Fibroblast of the aortic adventitia (primary cell): ENCODE data around the gene FCHSD2. TPM values are rescaled to one million over a fixed set of nuclear protein-coding genes. Genes with fewer than 3 reads are reported as not detected.
A peak's percentile ranks its signal among the peaks of the same experiment; 100 is the strongest.
"Not testable (repeated sequence)": the region's sequence is repeated elsewhere in the genome, so short reads cannot be mapped to it uniquely, and the experiment has no call there.

Source experiments
- DNase-seq: peaks from one replicate; pipeline ENCODE4 v3.0.0-alpha.2; 2010; ENCODE audit warnings: low read depth
- H3K4me3 ChIP-seq: 2 replicates; pipeline ENCODE4 v1.5.1; 2011; ENCODE audit warnings: low read depth, mild to moderate bottlenecking, control low read depth, low read length, moderate library complexity
- total RNA-seq: library from RNA; depleted of rRNA; stranded (reverse); fragments of >200 nt; gene quantifications from 2 replicates; pipeline ENCODE4 v1.2.3, GENCODE V29; 2012; ENCODE audit warnings: low replicate concordance
- TF ChIP-seq, protein P1 (sequence below): IDR thresholded peaks from 2 replicates; pipeline ENCODE4 v1.5.1; 2011; ENCODE audit warnings: mild to moderate bottlenecking, low read length, control low read depth, inconsistent platforms; ENCODE audit not compliant: insufficient read depth

The FCHSD2 gene
- total RNA-seq, 1 donor, result 11.3 TPM

DNA sequence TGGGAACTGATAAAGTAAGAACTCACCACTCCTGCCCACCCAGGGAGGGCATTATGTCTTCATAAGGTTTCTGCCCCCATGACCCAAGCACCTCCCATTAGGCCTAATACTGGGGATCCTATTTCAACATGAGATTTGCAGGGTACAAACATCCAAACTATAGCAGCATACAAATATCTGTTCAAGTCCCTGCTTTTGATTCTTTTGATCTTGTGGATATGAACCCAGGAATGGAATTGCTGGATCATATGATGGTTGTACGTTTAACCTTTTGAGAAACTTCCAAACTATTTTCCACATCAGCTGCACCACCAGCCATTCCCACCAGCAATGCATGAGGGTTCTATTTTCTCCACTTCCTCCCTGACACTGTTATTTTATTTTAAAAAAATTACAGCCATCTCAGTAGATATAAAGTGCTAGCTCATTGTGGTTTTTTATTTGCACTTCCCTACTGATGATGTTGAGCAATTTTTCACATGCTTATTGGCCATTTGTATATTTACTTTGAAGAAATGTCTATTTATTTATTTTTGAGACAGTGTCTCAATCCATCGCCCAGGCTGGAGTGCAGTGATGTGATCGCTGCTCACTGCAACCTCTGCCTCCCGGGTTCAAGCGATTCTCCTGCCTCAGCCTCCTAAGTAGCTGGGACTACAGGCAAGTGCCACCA, 335.0 kb downstream of the FCHSD2 start:
- H3K4me3 ChIP-seq, result no peak overlapping the region
- TF ChIP-seq, protein P1, sequence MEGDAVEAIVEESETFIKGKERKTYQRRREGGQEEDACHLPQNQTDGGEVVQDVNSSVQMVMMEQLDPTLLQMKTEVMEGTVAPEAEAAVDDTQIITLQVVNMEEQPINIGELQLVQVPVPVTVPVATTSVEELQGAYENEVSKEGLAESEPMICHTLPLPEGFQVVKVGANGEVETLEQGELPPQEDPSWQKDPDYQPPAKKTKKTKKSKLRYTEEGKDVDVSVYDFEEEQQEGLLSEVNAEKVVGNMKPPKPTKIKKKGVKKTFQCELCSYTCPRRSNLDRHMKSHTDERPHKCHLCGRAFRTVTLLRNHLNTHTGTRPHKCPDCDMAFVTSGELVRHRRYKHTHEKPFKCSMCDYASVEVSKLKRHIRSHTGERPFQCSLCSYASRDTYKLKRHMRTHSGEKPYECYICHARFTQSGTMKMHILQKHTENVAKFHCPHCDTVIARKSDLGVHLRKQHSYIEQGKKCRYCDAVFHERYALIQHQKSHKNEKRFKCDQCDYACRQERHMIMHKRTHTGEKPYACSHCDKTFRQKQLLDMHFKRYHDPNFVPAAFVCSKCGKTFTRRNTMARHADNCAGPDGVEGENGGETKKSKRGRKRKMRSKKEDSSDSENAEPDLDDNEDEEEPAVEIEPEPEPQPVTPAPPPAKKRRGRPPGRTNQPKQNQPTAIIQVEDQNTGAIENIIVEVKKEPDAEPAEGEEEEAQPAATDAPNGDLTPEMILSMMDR, result no peak
- peak; percentile 32 for DNase-seq

DNA sequence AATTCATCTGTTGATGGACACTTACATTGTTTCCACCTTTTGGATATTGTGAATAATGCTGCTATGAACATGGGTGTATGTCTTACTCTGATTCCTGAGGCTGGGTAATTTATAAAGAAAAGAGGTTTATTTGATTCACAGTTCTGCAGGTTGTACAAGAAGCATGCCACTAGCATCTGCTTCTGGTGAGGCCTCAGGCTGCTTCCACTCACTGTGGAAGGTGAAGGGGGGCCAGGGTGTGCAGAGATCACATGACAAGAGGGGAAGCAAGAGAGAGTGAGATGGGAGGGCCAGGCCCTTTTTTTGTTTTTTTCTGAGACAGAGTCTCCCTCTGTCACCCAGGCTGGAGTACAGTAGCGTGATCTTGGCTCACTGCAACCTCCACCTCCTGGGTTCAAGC, 335.7 kb downstream of the FCHSD2 start:
- not testable (repeated sequence) for H3K4me3 ChIP-seq

GRCh38 chr11:72805216-72805615, 336.9 kb downstream of the FCHSD2 start:
- H3K4me3 ChIP-seq, result no peak overlapping the region
- TF ChIP-seq, protein P1, result no peak
- no peak for DNase-seq

More for the DNA sequence above, 335.7 kb downstream of the FCHSD2 start:
- DNase-seq, result not testable (repeated sequence)

DNA sequence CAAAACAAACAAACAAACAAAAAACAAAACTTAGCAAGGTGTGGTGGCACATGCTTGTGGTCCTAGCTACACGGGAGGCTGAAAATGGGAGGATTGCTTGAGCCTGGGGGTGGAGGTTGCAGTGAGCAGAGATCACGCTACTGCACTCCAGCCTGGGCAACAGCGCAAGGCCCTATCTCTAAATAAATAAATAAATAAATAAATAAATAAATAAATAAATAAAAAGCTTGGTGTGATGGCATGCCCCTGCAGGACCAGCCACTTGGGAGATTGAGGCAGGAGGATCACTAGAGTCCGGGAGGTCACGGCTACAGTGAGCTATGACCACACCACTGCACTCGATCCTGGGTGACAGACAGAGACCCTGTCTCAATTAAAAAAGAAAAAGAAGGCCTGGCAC, 339.3 kb downstream of the FCHSD2 start:
- TF ChIP-seq, protein P1, result no peak
- H3K4me3 ChIP-seq, result no peak overlapping the region
- DNase-seq, result no peak

GRCh38 chr11:72799441-72799840, 342.7 kb downstream of the FCHSD2 start:
- H3K4me3 ChIP-seq, result no peak overlapping the region
- TF ChIP-seq, protein P1, result no peak
- DNase-seq, result no peak

DNA sequence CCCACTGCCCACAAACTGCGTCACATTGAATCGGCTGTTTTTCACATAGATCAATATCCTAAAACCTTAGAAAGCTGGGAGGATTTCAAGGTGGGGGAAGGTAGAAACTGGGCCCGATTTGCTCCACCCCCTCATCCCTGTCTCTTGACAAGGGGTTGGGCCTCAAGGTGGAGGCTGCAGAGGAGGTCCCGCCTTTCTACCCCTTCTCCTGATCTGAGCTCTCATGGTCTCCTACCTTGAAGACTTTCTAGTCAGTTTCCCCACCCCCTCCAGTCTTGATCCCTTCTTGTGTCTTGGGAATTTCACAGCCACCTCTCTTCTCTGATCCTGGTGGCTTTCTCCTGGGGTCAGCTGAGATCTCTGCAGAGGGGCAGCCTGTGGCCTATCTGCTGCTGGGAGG, 343.8 kb downstream of the FCHSD2 start:
- DNase-seq, result no peak
- TF ChIP-seq, protein P1, result no peak
- no peak overlapping the region for H3K4me3 ChIP-seq

- TF ChIP-seq, protein P1, result peak; percentile 91
- peak; percentile 95 for DNase-seq
- peak within 1 kb of the TSS; percentile 86 for H3K4me3 ChIP-seq
These were observed 348.4 kb downstream of the FCHSD2 start, which contains the start of gene STARD10 for GRCh38 chr11:72793425-72794367. Gene STARD10 (minus strand): TSS chr11:72794047. CDS start chr11:72781181, 12,866 bp downstream.
